Upper lobe of left lung (tissue), 4 donors: ENCODE results near the gene TOP2A.

Experiments
- CTCF ChIP-seq, 6 experiments: fragments of 450-650 bp in 4 of 6; fragments of 200-600 bp in 2 of 6; sonication (generic) in 2 of 6; IDR thresholded peaks; one replicate each; pipeline ENCODE4 v1.5.1; 2016 to 2019; ENCODE audit warnings: antibody characterized with exemption in 6 of 6
- EP300 ChIP-seq, 4 donors: sonication (generic); formaldehyde crosslinking; IDR thresholded peaks; one replicate each; pipeline ENCODE4 v1.5.1; 2017; ENCODE audit warnings: antibody characterized with exemption in 4 of 4, control low read depth in 2 of 4
- POLR2A ChIP-seq, 4 donors: fragments of 450-650 bp; IDR thresholded peaks; one replicate each; pipeline ENCODE4 v1.5.1; 2016 to 2017; ENCODE audit warnings: antibody characterized with exemption in 4 of 4, mild to moderate bottlenecking in 2 of 4

GRCh38 chr17:40443988-40444899 is 26.5 kb upstream of the TOP2A start:
- TF ChIP-seq EP300 (IDR thresholded peaks at IDR 0.05) = no peak
- TF ChIP-seq POLR2A (IDR thresholded peaks at IDR 0.05) = no peak
- no peak for TF ChIP-seq CTCF (IDR thresholded peaks at IDR 0.05)
